Measurements from ENCODE around the gene KPNA1. TPM values are rescaled to one million over a fixed set of nuclear protein-coding genes. Genes with fewer than 3 reads are reported as not detected.
A peak's percentile ranks its signal among the peaks of the same experiment; 100 is the strongest.

KPNA1 gene
- 15.7 TPM for polyA plus RNA-seq (2012; ENCODE audit: low read depth, missing spikeins)

- peak; percentile 92 for DNase-seq (ENCODE audit: insufficient read length, low spot score)
- peak; percentile 99 for FAIRE-seq
- no peak for TF ChIP-seq SPI1 (IDR thresholded peaks at IDR 0.05; ENCODE audit: low read depth, low read length)
- TF ChIP-seq TAF1 (IDR thresholded peaks at IDR 0.05; ENCODE audit: low read depth, low read length) = peak; percentile 67
- no peak for TF ChIP-seq PAX5 (IDR thresholded peaks at IDR 0.05; ENCODE audit: insufficient read depth, low read length, severe bottlenecking)
- peak; percentile 92 for TF ChIP-seq POLR2A (IDR thresholded peaks at IDR 0.05; ENCODE audit: low read depth, low read length)
- TF ChIP-seq POLR2AphosphoS5 (IDR thresholded peaks at IDR 0.05; ENCODE audit: low read depth, low read length) = peak; percentile 96
- TF ChIP-seq POU2F2 (IDR thresholded peaks at IDR 0.05; ENCODE audit: low read depth, low read length) = peak; percentile 14; the same call in 1 of the 2 replicates
Measured at GRCh38 chr3:122514123-122515019, at the start of gene KPNA1. Gene KPNA1, minus strand, starts transcription at chr3:122514939. Its CDS starts 18,374 bp downstream, at chr3:122496565.

- TF ChIP-seq POU2F2 (IDR thresholded peaks at IDR 0.05; ENCODE audit: low read depth, low read length) (no peak), POLR2AphosphoS5 (IDR thresholded peaks at IDR 0.05; ENCODE audit: low read depth, low read length) (peak; percentile 71), SPI1 (IDR thresholded peaks at IDR 0.05; ENCODE audit: low read depth, low read length) (peak; percentile 44; the same call in 1 of the 2 replicates), TAF1 (IDR thresholded peaks at IDR 0.05; ENCODE audit: low read depth, low read length) (peak; percentile 56), POLR2A (IDR thresholded peaks at IDR 0.05; ENCODE audit: low read depth, low read length) (peak; percentile 34; the same call in 1 of the 2 replicates), PAX5 (IDR thresholded peaks at IDR 0.05; ENCODE audit: insufficient read depth, low read length, severe bottlenecking) (no peak)
- DNase-seq (ENCODE audit: insufficient read length, low spot score) (peak; percentile 58), FAIRE-seq (peak; percentile 77)
Measured at GRCh38 chr3:122564155-122564912, 49.6 kb upstream of the KPNA1 start, which contains the start of the genes DTX3L and PARP9. Gene DTX3L, plus strand, starts transcription at chr3:122564338. Its CDS starts 89 bp downstream, at chr3:122564427. Gene PARP9, minus strand, starts transcription at chr3:122564300. Its CDS starts 4,680 bp downstream, at chr3:122559620.

GRCh38 chr3:122563717-122564025 lies 48.9 kb upstream of the KPNA1 start:
- DNase-seq (ENCODE audit: insufficient read length, low spot score) = no peak
- TF ChIP-seq POLR2AphosphoS5 (IDR thresholded peaks at IDR 0.05; ENCODE audit: low read depth, low read length) = no peak
- TF ChIP-seq POLR2A (IDR thresholded peaks at IDR 0.05; ENCODE audit: low read depth, low read length) = no peak
- TF ChIP-seq PAX5 (IDR thresholded peaks at IDR 0.05; ENCODE audit: insufficient read depth, low read length, severe bottlenecking) = no peak
- no peak for TF ChIP-seq POU2F2 (IDR thresholded peaks at IDR 0.05; ENCODE audit: low read depth, low read length)
- no peak for TF ChIP-seq SPI1 (IDR thresholded peaks at IDR 0.05; ENCODE audit: low read depth, low read length)
- no peak for TF ChIP-seq TAF1 (IDR thresholded peaks at IDR 0.05; ENCODE audit: low read depth, low read length)
- no peak for FAIRE-seq

- TF ChIP-seq PAX5 (IDR thresholded peaks at IDR 0.05; ENCODE audit: insufficient read depth, low read length, severe bottlenecking) (no peak), TAF1 (IDR thresholded peaks at IDR 0.05; ENCODE audit: low read depth, low read length) (no peak), POU2F2 (IDR thresholded peaks at IDR 0.05; ENCODE audit: low read depth, low read length) (no peak), POLR2AphosphoS5 (IDR thresholded peaks at IDR 0.05; ENCODE audit: low read depth, low read length) (no peak), SPI1 (IDR thresholded peaks at IDR 0.05; ENCODE audit: low read depth, low read length) (no peak), POLR2A (IDR thresholded peaks at IDR 0.05; ENCODE audit: low read depth, low read length) (no peak)
Measured at GRCh38 chr3:122562923-122563716, 48.4 kb upstream of the KPNA1 start.

GRCh38 chr3:122560680-122561079 lies 45.9 kb upstream of the KPNA1 start:
- DNase-seq (ENCODE audit: insufficient read length, low spot score) = no peak
- TF ChIP-seq SPI1 (IDR thresholded peaks at IDR 0.05; ENCODE audit: low read depth, low read length) (no peak), POU2F2 (IDR thresholded peaks at IDR 0.05; ENCODE audit: low read depth, low read length) (no peak), POLR2AphosphoS5 (IDR thresholded peaks at IDR 0.05; ENCODE audit: low read depth, low read length) (no peak), POLR2A (IDR thresholded peaks at IDR 0.05; ENCODE audit: low read depth, low read length) (no peak), PAX5 (IDR thresholded peaks at IDR 0.05; ENCODE audit: insufficient read depth, low read length, severe bottlenecking) (no peak), TAF1 (IDR thresholded peaks at IDR 0.05; ENCODE audit: low read depth, low read length) (no peak)
- FAIRE-seq = peak; percentile 63

More at GRCh38 chr3:122562923-122563716, 48.4 kb upstream of the KPNA1 start:
- FAIRE-seq (peak; percentile 9), DNase-seq (ENCODE audit: insufficient read length, low spot score) (no peak)

GRCh38 chr3:122559906-122560305 lies 45.2 kb upstream of the KPNA1 start:
- DNase-seq (ENCODE audit: insufficient read length, low spot score) (no peak), FAIRE-seq (no peak)
- TF ChIP-seq POU2F2 (IDR thresholded peaks at IDR 0.05; ENCODE audit: low read depth, low read length) (no peak), SPI1 (IDR thresholded peaks at IDR 0.05; ENCODE audit: low read depth, low read length) (peak; percentile 37), PAX5 (IDR thresholded peaks at IDR 0.05; ENCODE audit: insufficient read depth, low read length, severe bottlenecking) (no peak), TAF1 (IDR thresholded peaks at IDR 0.05; ENCODE audit: low read depth, low read length) (no peak), POLR2AphosphoS5 (IDR thresholded peaks at IDR 0.05; ENCODE audit: low read depth, low read length) (no peak)

GRCh38 chr3:122558605-122559004 lies 43.9 kb upstream of the KPNA1 start:
- DNase-seq (ENCODE audit: insufficient read length, low spot score) (no peak), FAIRE-seq (no peak)
- TF ChIP-seq POU2F2 (IDR thresholded peaks at IDR 0.05; ENCODE audit: low read depth, low read length) (no peak), POLR2A (IDR thresholded peaks at IDR 0.05; ENCODE audit: low read depth, low read length) (no peak), POLR2AphosphoS5 (IDR thresholded peaks at IDR 0.05; ENCODE audit: low read depth, low read length) (no peak), PAX5 (IDR thresholded peaks at IDR 0.05; ENCODE audit: insufficient read depth, low read length, severe bottlenecking) (no peak), TAF1 (IDR thresholded peaks at IDR 0.05; ENCODE audit: low read depth, low read length) (no peak), SPI1 (IDR thresholded peaks at IDR 0.05; ENCODE audit: low read depth, low read length) (no peak)

- no peak for DNase-seq (ENCODE audit: insufficient read length, low spot score)
- no peak for FAIRE-seq
- TF ChIP-seq SPI1 (IDR thresholded peaks at IDR 0.05; ENCODE audit: low read depth, low read length) (no peak), POU2F2 (IDR thresholded peaks at IDR 0.05; ENCODE audit: low read depth, low read length) (no peak), PAX5 (IDR thresholded peaks at IDR 0.05; ENCODE audit: insufficient read depth, low read length, severe bottlenecking) (no peak), TAF1 (IDR thresholded peaks at IDR 0.05; ENCODE audit: low read depth, low read length) (no peak)
Measured at GRCh38 chr3:122557356-122557755, 42.6 kb upstream of the KPNA1 start.

Data from GM12891 (cell line).